GM19099 (cell line): Measurements from ENCODE around the gene GABRB2.
A peak's percentile ranks its signal among the peaks of the same experiment; 100 is the strongest.

ENCODE experiments used
- POLR2A ChIP-seq: IDR thresholded peaks from 3 replicates; pipeline ENCODE4 v1.6.1; 2011; ENCODE audit warnings: low read depth; ENCODE audit not compliant: insufficient read length; ENCODE audit errors: extremely low read depth

The GABRB2 gene

DNA sequence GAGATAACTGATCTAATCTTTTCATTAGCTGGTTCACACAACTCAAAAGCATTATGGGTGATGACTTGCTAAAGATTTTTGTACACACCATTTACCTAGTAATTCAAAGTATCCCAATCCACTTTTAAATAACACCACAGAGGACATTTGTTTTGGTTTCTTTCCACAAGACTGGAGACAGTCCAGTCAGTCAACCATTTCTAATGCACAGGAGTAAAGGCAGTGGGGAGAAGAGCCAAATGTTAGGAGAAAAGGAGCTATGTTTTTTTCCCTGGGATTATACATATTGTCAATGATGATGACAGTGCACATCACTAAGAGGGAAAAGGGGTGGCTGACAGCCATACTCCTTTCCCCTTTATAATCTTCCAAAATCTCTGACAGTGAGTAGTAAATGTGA lies 240.9 kb downstream of the GABRB2 start:
- TF ChIP-seq POLR2A: no peak

DNA sequence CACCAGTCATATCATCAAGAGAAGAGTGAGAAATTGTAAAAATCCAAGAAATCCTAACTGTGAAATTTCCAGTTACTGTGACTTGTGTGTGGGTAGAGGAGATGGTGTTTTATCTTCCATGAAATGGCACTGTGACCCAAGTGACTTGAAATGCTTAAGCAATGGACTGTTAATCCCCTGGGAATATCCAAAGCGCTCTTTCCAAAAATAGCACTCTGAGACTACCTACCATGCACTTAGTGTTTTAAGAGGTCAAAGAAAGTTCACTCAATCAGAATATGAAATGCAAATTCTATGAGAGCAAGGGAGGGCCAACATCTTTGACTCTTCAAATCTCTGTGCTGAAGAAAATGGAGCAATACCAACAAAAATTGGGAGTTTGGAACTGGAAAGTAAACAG lies 244.0 kb downstream of the GABRB2 start:
- TF ChIP-seq POLR2A: no peak

DNA sequence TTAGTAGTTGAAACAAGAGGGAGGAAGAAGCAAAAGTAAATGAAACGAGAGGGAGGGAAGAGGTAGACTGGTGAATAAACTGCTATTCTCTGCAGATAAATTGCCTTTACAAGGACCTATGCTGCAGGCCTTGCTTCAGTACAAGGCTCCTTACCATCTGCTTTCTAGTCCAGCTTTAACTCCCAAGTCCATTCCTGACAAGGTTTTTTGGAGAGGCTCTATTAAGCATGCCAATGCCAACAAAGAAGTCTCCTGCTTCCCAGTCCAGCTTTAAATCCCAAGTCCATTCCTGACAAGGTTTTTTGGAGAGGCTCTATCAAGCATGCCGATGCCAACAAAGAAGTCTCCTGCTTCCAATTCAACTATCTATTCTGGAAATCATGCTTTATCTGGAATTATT lies 244.9 kb downstream of the GABRB2 start:
- no peak for TF ChIP-seq POLR2A

DNA sequence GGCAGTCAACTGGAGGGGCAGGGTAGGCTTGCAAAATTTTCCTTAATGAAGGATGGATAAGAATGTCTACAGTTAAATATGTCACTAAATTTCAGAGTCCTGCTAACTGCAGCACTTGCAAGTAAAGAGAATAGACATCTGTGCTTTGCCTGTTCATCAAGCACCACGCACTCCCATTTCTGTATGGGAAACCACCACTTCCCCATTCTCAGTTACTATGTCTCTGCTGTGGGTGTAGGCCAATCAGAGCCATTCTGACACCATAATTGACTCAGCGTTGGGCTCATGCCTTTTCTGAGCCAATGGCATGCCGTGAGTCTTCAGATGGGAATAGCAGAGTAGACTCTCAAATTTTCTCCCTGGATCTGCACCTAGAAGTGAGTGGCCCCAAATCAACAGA lies 247.5 kb downstream of the GABRB2 start:
- no peak for TF ChIP-seq POLR2A

DNA sequence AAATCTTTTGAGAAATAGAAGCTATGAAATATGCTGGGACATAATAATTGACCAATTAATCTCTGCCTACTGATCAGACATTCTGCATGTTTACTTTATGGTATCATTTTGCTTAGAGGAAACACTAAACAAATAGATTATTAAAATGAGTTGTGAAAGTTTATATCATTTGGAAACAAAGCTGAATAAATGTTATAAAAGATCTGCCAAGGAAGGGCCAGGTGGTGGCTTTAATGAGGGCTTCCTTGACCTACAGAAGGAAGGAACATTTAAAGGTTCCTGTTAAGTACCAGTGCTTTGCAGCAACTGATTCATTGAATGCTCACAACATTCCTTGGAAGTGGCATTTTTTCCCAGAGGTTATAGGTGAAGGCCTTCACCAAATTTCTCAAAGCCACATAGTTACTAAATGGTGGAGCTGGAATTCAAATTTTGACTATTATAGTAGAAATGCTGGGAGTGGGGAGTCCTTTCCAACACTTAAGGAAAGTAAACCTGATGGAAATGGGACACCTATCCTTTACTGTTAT lies 250.7 kb downstream of the GABRB2 start:
- TF ChIP-seq POLR2A: no peak

DNA sequence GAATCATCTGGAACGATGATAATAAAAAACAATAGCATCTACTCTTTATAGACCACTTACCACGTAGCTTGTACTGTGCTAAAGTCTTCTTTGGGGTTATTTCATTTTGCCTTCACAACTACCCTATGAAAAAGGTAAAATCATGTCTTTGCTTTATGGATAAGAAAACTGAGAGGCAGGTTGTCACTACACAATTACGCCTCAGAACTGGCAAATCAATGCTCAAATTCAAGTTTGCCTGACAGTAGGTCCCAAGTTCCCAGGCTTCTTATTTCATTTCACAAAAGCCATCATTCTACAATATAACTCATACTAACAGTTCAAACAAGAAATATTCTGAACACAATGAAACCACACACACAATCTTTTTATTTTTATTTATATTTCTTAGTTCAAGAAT lies 258.5 kb downstream of the GABRB2 start:
- no peak for TF ChIP-seq POLR2A

DNA sequence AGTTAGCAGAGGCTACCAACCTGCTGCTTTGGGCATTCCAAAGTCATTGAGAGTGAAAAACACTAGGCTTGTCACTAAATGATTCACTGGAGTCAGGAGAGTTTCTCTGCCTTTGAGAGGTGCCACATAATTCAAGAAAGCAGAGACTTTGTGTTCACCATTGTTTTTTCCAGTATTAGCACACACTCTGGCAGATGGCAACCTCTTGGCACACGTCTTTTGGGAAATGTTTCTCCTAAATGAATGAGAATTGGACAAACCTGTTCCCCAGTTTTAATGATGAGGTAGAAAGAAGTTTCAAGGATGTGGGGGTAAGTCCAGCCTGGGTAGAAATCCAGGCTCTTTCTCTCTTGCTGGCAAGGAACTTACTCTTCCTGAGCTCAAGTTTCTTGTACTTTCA lies 259.1 kb downstream of the GABRB2 start:
- TF ChIP-seq POLR2A: no peak

DNA sequence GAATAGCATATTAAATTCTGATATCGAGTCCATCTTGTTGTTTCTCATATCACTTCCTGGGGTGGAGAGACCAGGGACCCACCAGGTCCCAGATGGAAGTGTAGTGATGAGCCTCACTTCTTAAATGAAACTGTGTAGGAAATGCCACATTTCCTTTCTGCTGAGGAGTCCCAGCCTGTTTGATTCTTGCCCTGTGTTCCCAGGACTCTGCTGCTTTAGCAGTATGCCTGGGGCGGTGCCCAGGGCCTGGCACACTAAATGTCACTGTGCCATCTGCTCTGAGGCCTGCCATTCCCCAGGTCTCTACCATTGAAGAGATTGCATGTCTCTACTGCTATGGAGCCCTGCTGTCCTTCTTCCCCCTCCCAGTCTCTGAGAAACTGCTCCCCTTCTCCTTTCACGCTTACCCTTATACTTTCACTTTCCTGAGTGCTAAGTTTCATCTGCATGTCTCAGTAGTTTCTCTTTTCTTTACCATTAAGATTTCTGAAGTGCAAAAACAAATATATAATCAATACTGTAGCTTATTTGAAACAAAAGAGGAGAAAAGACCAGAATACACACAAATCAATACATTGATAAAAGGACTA lies 260.4 kb downstream of the GABRB2 start:
- peak; percentile 15 for TF ChIP-seq POLR2A

DNA sequence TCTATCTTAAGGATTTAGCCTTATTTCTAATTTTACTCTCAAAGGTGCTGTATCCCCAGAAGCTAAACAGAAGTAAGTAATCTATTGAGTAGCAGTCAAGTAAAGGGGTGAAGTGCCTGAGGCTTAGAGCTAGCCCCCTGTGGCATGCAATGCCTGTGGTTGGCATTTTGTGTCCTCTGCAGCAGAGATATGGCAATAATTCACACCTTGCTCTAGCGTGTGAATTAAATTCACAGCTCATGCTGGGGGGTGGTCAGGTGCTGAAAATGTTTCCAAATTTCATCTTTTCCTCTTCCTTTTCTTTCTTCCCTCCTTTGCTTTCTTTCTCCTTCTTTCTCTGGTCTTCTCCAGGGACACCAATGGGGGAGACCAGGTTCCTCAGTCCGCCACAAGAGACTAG lies 262.1 kb downstream of the GABRB2 start:
- no peak for TF ChIP-seq POLR2A

DNA sequence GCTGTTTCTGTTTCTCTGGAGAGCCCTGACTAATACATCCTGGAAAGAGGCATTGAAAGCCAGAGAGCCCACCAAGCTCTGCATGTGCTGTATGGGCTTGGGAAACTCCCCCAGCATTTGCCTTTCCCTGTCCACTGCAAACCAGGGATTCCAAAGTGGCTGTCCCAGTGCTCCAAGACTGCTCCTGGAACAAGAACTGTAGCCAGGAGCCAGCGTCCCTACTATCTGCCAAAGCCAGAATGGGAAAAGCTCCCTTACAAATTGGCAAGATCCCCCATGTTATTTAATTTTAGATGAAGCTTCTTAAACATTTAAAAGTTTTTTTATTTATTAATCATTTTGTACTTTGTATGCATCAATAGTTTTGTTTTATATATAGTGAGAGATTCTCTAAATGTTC lies 263.2 kb downstream of the GABRB2 start:
- no peak for TF ChIP-seq POLR2A

DNA sequence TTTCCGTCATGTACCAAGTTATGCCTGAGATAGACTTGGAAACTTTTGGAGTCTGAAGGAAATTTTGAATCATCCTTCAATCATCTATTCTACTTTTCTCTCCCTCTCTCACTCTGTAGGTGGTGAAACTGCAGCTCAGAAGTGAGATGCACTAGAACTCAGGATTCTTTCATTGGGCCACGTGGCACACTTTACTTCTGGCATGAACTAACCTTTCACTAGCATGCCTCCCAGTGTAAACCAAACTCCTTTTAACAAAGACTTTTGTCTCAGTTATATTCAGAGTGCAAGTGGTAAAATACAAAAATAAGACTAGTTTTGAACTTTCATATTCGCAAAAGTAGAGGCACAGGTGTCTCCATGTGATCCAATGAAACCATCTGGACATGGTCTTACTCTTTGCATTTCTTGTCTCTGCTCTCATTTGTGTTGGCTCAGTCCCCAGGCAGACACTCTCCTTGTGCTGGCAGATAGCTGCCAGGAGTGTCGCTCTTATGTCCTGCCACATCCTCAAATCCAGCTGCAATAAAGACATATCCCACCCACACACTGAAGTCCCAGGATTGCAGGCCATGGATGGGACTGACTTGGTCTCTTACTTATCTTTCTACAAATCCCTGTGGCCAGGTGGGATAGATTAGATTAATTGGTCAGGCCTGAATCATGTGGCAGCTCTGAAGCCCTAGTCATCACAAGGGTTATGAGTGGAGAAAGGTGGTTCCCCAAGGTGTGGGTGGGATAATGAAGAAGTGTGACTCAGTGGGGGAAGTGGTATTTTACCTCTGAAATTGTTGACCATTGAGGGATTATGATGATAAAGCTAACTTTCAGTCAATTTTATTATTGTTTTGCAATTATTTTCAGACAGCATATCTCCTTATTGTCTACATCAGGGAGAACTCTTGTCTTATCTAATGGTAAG lies 267.5 kb downstream of the GABRB2 start:
- no peak for TF ChIP-seq POLR2A

DNA sequence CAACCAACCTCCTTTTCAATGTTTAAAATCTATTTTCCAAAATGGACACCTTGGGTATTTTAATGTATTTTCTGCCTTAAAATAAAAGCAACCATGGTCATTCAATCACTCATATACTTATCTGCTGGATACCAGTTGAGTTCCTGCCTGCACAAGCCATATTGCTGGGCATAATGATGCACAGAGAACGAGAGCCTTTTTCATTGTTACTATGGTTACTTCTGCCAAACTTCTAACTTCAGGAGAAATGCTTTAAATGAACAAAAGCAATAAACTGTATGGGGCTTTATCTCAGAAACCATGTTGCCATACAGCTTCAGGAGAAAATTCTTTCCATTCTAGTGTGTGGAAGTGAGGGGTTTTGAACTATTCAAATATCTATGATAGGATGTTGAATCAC lies 269.5 kb downstream of the GABRB2 start:
- TF ChIP-seq POLR2A: no peak

DNA sequence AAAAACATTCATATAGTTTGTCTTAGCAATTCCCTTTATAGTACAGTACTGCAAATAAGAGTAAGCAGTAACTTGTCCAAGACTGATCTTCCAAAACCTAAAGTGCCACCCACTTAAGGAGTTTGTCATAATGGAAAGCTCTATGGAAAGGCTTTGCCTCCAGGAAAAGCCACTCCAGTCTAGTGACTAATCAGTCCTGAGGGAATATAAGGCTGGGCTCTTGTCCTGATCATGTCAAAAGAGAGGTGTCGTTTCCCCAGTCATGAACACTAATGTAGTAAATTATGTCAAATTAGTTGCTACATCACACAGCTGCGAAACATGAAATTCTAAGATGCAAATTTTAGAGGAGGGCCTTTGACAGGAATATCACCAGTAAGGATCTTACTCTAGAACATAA lies 271.6 kb downstream of the GABRB2 start:
- no peak for TF ChIP-seq POLR2A

DNA sequence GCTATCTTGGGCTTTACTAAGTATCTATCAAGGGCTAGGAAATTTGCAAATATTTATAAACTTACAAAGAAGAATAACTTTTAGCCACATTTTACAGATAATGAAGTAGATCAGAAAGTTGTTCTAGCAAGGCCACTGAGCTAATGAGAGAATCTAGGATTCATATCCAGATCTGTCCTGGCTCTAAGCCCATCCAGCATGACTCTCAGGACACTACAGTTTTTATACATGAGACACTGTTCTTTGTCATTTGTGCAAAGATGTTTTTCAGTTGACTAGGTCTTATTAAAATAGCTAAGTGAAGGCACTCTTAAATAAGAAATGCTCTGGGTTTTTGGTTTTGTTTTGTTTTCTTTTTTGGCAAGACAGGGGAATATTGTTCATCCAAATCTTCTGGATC lies 273.1 kb downstream of the GABRB2 start:
- TF ChIP-seq POLR2A: no peak

DNA sequence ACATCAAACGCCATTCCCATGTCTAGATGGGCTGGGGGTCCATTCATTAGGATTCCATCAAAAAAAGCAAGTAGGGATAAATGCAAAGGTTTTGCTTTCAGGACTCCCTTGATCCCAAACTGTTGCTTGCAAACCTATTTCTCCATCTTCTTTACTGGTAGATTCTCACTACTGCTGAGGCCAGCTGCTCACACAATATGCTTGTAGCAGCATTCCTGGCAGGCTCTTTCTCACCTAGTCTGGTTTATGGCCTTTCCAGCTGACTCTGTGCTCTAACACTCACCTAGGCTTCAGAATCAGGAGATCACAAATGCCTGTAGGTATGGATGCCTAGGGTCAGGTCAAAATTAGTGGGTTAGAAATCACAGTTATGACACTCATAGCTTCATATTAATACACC lies 274.7 kb downstream of the GABRB2 start:
- no peak for TF ChIP-seq POLR2A

DNA sequence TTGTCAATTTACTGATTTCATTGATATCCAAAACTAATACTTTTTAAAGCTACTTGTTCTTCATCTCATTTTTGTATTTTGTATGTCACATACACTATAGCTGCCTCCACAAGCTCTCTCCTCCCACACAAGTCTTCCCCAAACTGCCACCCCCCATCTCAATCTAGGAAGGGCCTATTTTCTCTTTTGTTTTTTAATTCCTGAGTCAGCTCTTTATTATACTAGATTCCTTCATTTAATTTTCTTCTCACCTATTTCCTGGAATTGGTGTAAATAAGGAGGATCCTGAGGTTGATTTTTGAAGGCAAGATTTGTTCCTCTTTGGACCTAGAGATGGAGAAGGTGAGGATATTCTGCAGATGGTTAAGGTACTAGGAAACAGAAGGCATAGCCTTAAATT lies 277.4 kb downstream of the GABRB2 start:
- no peak for TF ChIP-seq POLR2A
